ENCODE measurements around the gene CCDC18. TPM values are rescaled to one million over a fixed set of nuclear protein-coding genes. Genes with fewer than 3 reads are reported as not detected.
"Not testable (repeated sequence)": the region's sequence is repeated elsewhere in the genome, so short reads cannot be mapped to it uniquely, and the experiment has no call there.

Gene CCDC18
- total RNA-seq, 1 donor from 2014 or later = 1.6 TPM

DNA sequence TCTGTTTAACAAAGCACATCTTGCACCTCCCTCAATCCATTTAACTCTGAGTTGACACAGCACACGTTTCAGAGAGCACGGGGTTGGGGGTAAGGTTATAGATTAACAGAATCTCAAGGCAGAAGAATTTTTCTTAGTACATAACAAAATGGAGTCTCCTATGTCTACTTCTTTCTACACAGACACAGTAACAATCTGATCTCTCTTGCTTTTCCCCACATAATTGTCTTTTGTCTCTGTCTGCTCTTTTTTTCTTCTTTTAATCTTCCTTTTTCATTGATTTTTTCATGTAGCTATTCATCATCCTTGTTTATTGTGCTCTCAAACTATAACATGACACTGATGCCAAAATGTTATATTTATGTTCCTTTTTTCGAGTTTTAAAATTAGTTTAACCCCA, 97.0 kb downstream of the CCDC18 start:
- H3K27ac ChIP-seq (ENCODE audit: low read depth, low read length); H3K9me3 ChIP-seq (ENCODE audit: control insufficient read depth in 3 of 3, low read length in 3 of 3); H3K4me1 ChIP-seq (ENCODE audit: control insufficient read depth in 3 of 3, insufficient read depth in 3 of 3, low read length in 3 of 3); H3K27me3 ChIP-seq (ENCODE audit: control insufficient read depth in 3 of 3, insufficient read depth in 3 of 3, low read length in 3 of 3); H3K9ac ChIP-seq (ENCODE audit: low read depth in 1 of 3, low read length in 3 of 3); H3K4me3 ChIP-seq (ENCODE audit: low read length in 3 of 3); H3K36me3 ChIP-seq (ENCODE audit: control insufficient read depth in 3 of 3, insufficient read depth in 3 of 3, low read length in 3 of 3): not testable (repeated sequence)

DNA sequence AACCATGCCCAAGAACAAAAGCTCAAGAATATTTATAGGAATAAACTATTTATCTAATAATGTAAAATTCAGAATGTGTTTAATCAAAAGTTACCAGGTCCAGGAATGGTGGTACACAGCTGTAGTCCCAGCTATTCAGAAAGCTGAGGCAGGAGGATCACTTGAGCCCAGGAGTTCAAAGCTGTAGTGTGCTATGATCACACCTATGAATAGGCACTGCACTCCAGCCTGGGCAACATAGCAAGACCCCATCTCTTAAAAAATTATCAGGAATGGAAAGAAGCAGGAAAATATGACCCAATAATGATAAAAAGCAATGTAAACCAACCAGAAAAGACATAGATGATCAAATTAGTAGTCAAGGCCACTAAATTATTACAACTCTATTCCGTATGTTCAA, 103.0 kb downstream of the CCDC18 start:
- Histone ChIP-seq H3K27me3 (ENCODE audit: control insufficient read depth in 3 of 3, insufficient read depth in 3 of 3, low read length in 3 of 3) (no peaks in the 10 kb centered on the region), H3K9me3 (ENCODE audit: control insufficient read depth in 3 of 3, low read length in 3 of 3) (peaks cover 0 to 5% (median 0%) of the 10 kb centered on the region in 3 donors), H3K4me1 (ENCODE audit: control insufficient read depth in 3 of 3, insufficient read depth in 3 of 3, low read length in 3 of 3) (no peaks in the 10 kb centered on the region), H3K36me3 (ENCODE audit: control insufficient read depth in 3 of 3, insufficient read depth in 3 of 3, low read length in 3 of 3) (peaks cover 0 to 5% (median 2%) of the 10 kb centered on the region in 3 donors), H3K4me3 (ENCODE audit: low read length in 3 of 3) (no peak overlapping the region), H3K9ac (ENCODE audit: low read depth in 1 of 3, low read length in 3 of 3) (no peak overlapping the region), H3K27ac (ENCODE audit: low read depth, low read length) (no peak overlapping the region)

- Histone ChIP-seq H3K27ac (ENCODE audit: low read depth, low read length) (no peak overlapping the region), H3K27me3 (ENCODE audit: control insufficient read depth in 3 of 3, insufficient read depth in 3 of 3, low read length in 3 of 3) (no peaks in the 10 kb centered on the region), H3K4me1 (ENCODE audit: control insufficient read depth in 3 of 3, insufficient read depth in 3 of 3, low read length in 3 of 3) (no peaks in the 10 kb centered on the region), H3K9me3 (ENCODE audit: control insufficient read depth in 3 of 3, low read length in 3 of 3) (no peaks in the 10 kb centered on the region), H3K9ac (ENCODE audit: low read depth in 1 of 3, low read length in 3 of 3) (no peak overlapping the region), H3K4me3 (ENCODE audit: low read length in 3 of 3) (no peak overlapping the region), H3K36me3 (ENCODE audit: control insufficient read depth in 3 of 3, insufficient read depth in 3 of 3, low read length in 3 of 3) (peaks cover 0 to 5% (median 2%) of the 10 kb centered on the region in 3 donors)
These were observed 108.0 kb downstream of the CCDC18 start for GRCh38 chr1:93288558-93288957.

GRCh38 chr1:93296555-93297154, 116.1 kb downstream of the CCDC18 start:
- H3K4me1 ChIP-seq (ENCODE audit: control insufficient read depth in 3 of 3, insufficient read depth in 3 of 3, low read length in 3 of 3) = no peaks in the 10 kb centered on the region
- H3K4me3 ChIP-seq (ENCODE audit: low read length in 3 of 3) = no peak overlapping the region
- H3K9ac ChIP-seq (ENCODE audit: low read depth in 1 of 3, low read length in 3 of 3) = no peak overlapping the region

DNA sequence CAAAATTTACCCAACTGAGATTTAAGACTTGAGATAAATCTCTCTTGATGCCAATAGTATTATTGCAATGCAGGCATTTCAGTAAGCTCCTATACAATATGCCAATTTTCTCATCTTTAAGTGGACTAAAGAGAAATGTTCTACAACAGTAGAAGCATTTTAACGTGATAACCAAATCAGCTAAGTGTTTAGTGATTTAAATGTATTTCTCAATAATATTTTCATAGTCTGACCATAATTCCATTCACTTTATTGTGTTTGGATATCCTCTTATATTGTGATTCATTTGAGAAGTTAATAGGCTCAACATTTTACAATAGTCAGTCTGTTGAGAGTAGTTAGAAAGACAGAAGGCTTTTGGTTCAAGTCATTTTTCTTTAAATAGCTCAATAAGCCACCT, 120.6 kb downstream of the CCDC18 start:
- Histone ChIP-seq H3K9me3 (ENCODE audit: control insufficient read depth in 3 of 3, low read length in 3 of 3) (no peaks in the 10 kb centered on the region), H3K4me1 (ENCODE audit: control insufficient read depth in 3 of 3, insufficient read depth in 3 of 3, low read length in 3 of 3) (no peaks in the 10 kb centered on the region), H3K27me3 (ENCODE audit: control insufficient read depth in 3 of 3, insufficient read depth in 3 of 3, low read length in 3 of 3) (no peaks in the 10 kb centered on the region), H3K36me3 (ENCODE audit: control insufficient read depth in 3 of 3, insufficient read depth in 3 of 3, low read length in 3 of 3) (no peaks in the 10 kb centered on the region), H3K9ac (ENCODE audit: low read depth in 1 of 3, low read length in 3 of 3) (no peak overlapping the region), H3K4me3 (ENCODE audit: low read length in 3 of 3) (no peak overlapping the region), H3K27ac (ENCODE audit: low read depth, low read length) (no peak overlapping the region)

More at GRCh38 chr1:93296555-93297154, 116.1 kb downstream of the CCDC18 start:
- Histone ChIP-seq H3K9me3 (ENCODE audit: control insufficient read depth in 3 of 3, low read length in 3 of 3) (no peaks in the 10 kb centered on the region), H3K27ac (ENCODE audit: low read depth, low read length) (no peak overlapping the region), H3K36me3 (ENCODE audit: control insufficient read depth in 3 of 3, insufficient read depth in 3 of 3, low read length in 3 of 3) (no peaks in the 10 kb centered on the region), H3K27me3 (ENCODE audit: control insufficient read depth in 3 of 3, insufficient read depth in 3 of 3, low read length in 3 of 3) (no peaks in the 10 kb centered on the region)

DNA sequence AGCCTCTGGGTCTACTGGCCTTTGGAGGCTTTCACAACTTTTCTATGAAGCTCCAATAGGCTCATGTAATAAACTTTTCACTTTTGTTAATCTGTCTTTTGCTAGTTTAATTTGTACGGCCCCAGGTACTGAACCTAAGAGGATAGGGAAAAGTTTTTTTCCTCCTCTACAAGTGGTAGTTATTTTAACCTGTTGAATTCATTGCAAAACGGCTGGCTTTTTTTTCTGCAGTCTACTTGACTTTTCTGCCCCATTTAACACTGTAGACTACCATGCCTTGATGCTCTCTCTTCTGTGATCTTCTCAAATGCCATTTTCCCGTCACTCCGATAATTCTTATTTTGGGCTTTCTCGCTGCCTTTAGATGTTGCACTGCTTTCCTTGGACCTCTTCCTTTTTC, 121.6 kb downstream of the CCDC18 start:
- Histone ChIP-seq H3K4me1 (ENCODE audit: control insufficient read depth in 3 of 3, insufficient read depth in 3 of 3, low read length in 3 of 3) (no peaks in the 10 kb centered on the region), H3K9me3 (ENCODE audit: control insufficient read depth in 3 of 3, low read length in 3 of 3) (no peaks in the 10 kb centered on the region), H3K27me3 (ENCODE audit: control insufficient read depth in 3 of 3, insufficient read depth in 3 of 3, low read length in 3 of 3) (no peaks in the 10 kb centered on the region), H3K36me3 (ENCODE audit: control insufficient read depth in 3 of 3, insufficient read depth in 3 of 3, low read length in 3 of 3) (no peaks in the 10 kb centered on the region), H3K27ac (ENCODE audit: low read depth, low read length) (no peak overlapping the region), H3K9ac (ENCODE audit: low read depth in 1 of 3, low read length in 3 of 3) (no peak overlapping the region), H3K4me3 (ENCODE audit: low read length in 3 of 3) (no peak overlapping the region)

DNA sequence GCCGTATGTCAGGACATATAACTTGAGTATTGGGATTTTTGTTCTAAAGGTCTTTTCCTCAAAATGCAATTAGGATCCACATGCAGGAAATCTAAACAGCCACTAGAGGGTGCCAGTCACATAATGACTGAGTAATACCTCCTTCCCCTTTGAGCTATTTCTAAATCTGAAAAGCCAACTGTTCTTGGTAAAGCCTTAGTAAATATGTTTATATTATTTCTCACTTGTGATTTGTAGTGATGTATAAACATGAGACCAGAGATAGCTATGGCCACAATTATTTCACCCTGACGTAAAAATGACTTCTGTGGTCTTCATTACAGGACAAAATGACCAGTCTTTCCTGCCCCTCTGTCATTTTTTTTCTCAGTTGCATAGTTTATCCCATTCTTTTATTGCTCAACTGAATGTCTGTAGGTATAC, 124.2 kb downstream of the CCDC18 start:
- Histone ChIP-seq H3K4me1 (ENCODE audit: control insufficient read depth in 3 of 3, insufficient read depth in 3 of 3, low read length in 3 of 3) (no peaks in the 10 kb centered on the region), H3K9ac (ENCODE audit: low read depth in 1 of 3, low read length in 3 of 3) (no peak overlapping the region), H3K27ac (ENCODE audit: low read depth, low read length) (no peak overlapping the region), H3K9me3 (ENCODE audit: control insufficient read depth in 3 of 3, low read length in 3 of 3) (no peaks in the 10 kb centered on the region), H3K27me3 (ENCODE audit: control insufficient read depth in 3 of 3, insufficient read depth in 3 of 3, low read length in 3 of 3) (no peaks in the 10 kb centered on the region), H3K4me3 (ENCODE audit: low read length in 3 of 3) (no peak overlapping the region), H3K36me3 (ENCODE audit: control insufficient read depth in 3 of 3, insufficient read depth in 3 of 3, low read length in 3 of 3) (no peaks in the 10 kb centered on the region)

DNA sequence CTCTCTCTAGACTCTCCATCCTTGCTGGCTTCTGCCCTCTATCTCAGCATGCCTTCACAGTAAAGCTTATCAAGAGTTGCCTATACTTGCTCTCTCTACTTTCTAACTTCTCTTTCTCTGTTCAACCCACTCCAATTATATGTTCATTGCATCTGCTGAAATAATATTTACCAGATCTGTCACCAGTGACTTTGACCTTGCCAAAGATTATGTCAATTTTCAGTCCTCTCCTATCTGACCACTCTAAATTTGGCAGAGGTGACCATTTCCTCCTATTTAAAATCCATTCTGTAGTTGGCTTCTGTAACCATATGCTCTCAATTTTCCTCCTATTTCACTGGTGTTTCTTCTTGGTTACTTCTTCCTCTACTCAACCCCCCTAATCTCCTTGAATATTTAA, 126.4 kb downstream of the CCDC18 start:
- Histone ChIP-seq H3K27me3 (ENCODE audit: control insufficient read depth in 3 of 3, insufficient read depth in 3 of 3, low read length in 3 of 3) (no peaks in the 10 kb centered on the region), H3K4me1 (ENCODE audit: control insufficient read depth in 3 of 3, insufficient read depth in 3 of 3, low read length in 3 of 3) (no peaks in the 10 kb centered on the region), H3K36me3 (ENCODE audit: control insufficient read depth in 3 of 3, insufficient read depth in 3 of 3, low read length in 3 of 3) (no peaks in the 10 kb centered on the region), H3K27ac (ENCODE audit: low read depth, low read length) (no peak overlapping the region), H3K4me3 (ENCODE audit: low read length in 3 of 3) (no peak overlapping the region), H3K9ac (ENCODE audit: low read depth in 1 of 3, low read length in 3 of 3) (no peak overlapping the region), H3K9me3 (ENCODE audit: control insufficient read depth in 3 of 3, low read length in 3 of 3) (no peaks in the 10 kb centered on the region)

GRCh38 chr1:93313026-93313425, 132.5 kb downstream of the CCDC18 start:
- Histone ChIP-seq H3K4me1 (ENCODE audit: control insufficient read depth in 3 of 3, insufficient read depth in 3 of 3, low read length in 3 of 3) (no peaks in the 10 kb centered on the region), H3K9me3 (ENCODE audit: control insufficient read depth in 3 of 3, low read length in 3 of 3) (no peaks in the 10 kb centered on the region), H3K36me3 (ENCODE audit: control insufficient read depth in 3 of 3, insufficient read depth in 3 of 3, low read length in 3 of 3) (no peaks in the 10 kb centered on the region), H3K9ac (ENCODE audit: low read depth in 1 of 3, low read length in 3 of 3) (no peak overlapping the region), H3K4me3 (ENCODE audit: low read length in 3 of 3) (no peak overlapping the region), H3K27ac (ENCODE audit: low read depth, low read length) (no peak overlapping the region), H3K27me3 (ENCODE audit: control insufficient read depth in 3 of 3, insufficient read depth in 3 of 3, low read length in 3 of 3) (no peaks in the 10 kb centered on the region)

DNA sequence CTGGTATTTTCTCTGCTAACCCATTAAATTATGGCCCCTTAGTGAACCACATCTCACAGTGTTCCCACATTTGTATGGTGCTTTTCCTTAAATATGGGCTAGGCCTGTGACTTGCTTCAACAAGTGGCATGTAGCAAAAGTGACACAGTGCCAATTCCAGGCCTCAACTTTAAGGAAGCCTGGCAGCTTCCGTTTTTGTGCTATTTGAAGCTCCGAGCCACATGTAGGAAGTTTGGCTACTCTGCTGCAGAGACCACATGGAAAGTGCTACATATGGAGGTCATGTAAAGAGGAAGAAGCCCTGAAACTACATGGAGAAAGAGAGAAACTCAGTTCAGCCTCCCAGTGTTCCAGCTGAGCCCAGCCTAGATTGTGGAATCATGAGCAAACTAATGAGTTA, 136.7 kb downstream of the CCDC18 start:
- Histone ChIP-seq H3K4me3 (ENCODE audit: low read length in 3 of 3) (no peak overlapping the region), H3K36me3 (ENCODE audit: control insufficient read depth in 3 of 3, insufficient read depth in 3 of 3, low read length in 3 of 3) (no peaks in the 10 kb centered on the region), H3K9ac (ENCODE audit: low read depth in 1 of 3, low read length in 3 of 3) (no peak overlapping the region), H3K27me3 (ENCODE audit: control insufficient read depth in 3 of 3, insufficient read depth in 3 of 3, low read length in 3 of 3) (no peaks in the 10 kb centered on the region), H3K4me1 (ENCODE audit: control insufficient read depth in 3 of 3, insufficient read depth in 3 of 3, low read length in 3 of 3) (no peaks in the 10 kb centered on the region), H3K27ac (ENCODE audit: low read depth, low read length) (no peak overlapping the region), H3K9me3 (ENCODE audit: control insufficient read depth in 3 of 3, low read length in 3 of 3) (no peaks in the 10 kb centered on the region)

Measured in skeletal muscle tissue (tissue), 4 donors.